Lower leg skin (tissue), 3 donors: ENCODE results near the gene CD300H.

Experiments
- POLR2A ChIP-seq, 2 donors: fragments of 450-650 bp; IDR thresholded peaks; one replicate each; pipeline ENCODE4 v1.6.1; 2016 to 2017; ENCODE audit warnings: antibody characterized with exemption in 2 of 2, mild to moderate bottlenecking in 1 of 2, moderate library complexity in 1 of 2
- TF ChIP-seq, protein P1 (sequence below), 3 donors: fragments of 450-650 bp; IDR thresholded peaks; one replicate each; pipeline ENCODE4 v1.5.1; 2016; ENCODE audit warnings: antibody characterized with exemption in 3 of 3, mild to moderate bottlenecking in 3 of 3, moderate library complexity in 2 of 3

DNA sequence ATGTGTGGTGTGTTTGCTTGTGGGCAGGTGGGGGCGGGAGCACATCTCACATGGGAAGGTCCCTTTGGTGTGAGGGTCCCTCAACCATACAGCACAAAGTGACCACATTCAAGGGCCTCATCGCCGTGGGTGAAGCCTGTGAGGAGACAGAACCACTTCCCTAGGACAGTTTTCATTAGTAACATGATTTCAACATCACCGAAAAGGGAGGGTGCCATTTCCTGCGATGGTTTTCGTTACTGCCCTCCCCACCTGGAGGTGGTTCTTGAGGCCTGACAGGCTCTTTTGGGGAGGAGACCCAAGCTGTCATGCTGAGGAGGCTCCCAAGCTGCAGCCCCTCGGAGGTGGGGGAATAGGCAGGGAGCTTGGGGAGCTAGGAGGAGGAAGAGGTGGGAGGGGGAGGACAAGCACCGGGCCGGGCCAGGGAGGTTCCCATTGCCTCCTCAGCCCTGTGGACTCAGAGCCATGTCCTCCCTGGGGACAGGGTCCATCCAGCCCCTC, 45.6 kb downstream of the CD300H start:
- TF ChIP-seq, protein P1, sequence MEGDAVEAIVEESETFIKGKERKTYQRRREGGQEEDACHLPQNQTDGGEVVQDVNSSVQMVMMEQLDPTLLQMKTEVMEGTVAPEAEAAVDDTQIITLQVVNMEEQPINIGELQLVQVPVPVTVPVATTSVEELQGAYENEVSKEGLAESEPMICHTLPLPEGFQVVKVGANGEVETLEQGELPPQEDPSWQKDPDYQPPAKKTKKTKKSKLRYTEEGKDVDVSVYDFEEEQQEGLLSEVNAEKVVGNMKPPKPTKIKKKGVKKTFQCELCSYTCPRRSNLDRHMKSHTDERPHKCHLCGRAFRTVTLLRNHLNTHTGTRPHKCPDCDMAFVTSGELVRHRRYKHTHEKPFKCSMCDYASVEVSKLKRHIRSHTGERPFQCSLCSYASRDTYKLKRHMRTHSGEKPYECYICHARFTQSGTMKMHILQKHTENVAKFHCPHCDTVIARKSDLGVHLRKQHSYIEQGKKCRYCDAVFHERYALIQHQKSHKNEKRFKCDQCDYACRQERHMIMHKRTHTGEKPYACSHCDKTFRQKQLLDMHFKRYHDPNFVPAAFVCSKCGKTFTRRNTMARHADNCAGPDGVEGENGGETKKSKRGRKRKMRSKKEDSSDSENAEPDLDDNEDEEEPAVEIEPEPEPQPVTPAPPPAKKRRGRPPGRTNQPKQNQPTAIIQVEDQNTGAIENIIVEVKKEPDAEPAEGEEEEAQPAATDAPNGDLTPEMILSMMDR (IDR thresholded peaks at IDR 0.05), result no peak
- TF ChIP-seq POLR2A (IDR thresholded peaks at IDR 0.05), result no peak
